HEK293 (cell line): Measurements from ENCODE around the gene ANP32A.

Experiments used
- CTCF ChIA-PET: fragments of 350-600 bp; formaldehyde crosslinking; extraction: SDS; loops from one replicate; lab custom pipeline; 2021; ENCODE audit warnings: antibody characterized with exemption; lab: Yijun Ruan, JAX
- POLR2A ChIA-PET: fragments of 300-600 bp; formaldehyde crosslinking; extraction: SDS; loops from one replicate; lab custom pipeline; 2020; ENCODE audit warnings: antibody characterized with exemption, inconsistent platforms; lab: Yijun Ruan, JAX
- H3K27ac ChIP-seq: fragments of 200-500 bp; sonication (Bioruptor generic); 2 replicates; pipeline ENCODE4 v1.5.1; 2014; ENCODE audit warnings: low read depth, low read length, control low read depth, inconsistent platforms; ENCODE audit errors: extremely low read depth
- H3K36me3 ChIP-seq, 2 experiments: fragments of 200-500 bp in 1 of 2; sonication (Bioruptor generic) in 1 of 2; 1 replicate in 1 of 2; 2 replicates in 1 of 2; pipeline ENCODE4 v1.5.1; 2014 to 2017; ENCODE audit warnings: inconsistent platforms in 2 of 2, low read length in 2 of 2; ENCODE audit not compliant: control insufficient read depth in 2 of 2, insufficient read depth in 1 of 2
- H3K4me1 ChIP-seq: fragments of 200-500 bp; sonication (Bioruptor generic); 2 replicates; pipeline ENCODE4 v1.5.1; 2014; ENCODE audit warnings: mild to moderate bottlenecking, low read length, inconsistent platforms; ENCODE audit not compliant: control insufficient read depth, insufficient read depth
- H3K4me3 ChIP-seq: 2 replicates; pipeline ENCODE4 v1.5.1; 2011; ENCODE audit warnings: low read depth, mild to moderate bottlenecking, control low read depth, low read length, moderate library complexity
- H3K9me3 ChIP-seq: fragments of 200-500 bp; sonication (Bioruptor generic); 2 replicates; pipeline ENCODE4 v1.5.1; 2014; ENCODE audit warnings: low read depth, low read length, inconsistent platforms; ENCODE audit not compliant: control insufficient read depth, insufficient read depth
- ELK4 ChIP-seq: IDR thresholded peaks from 2 replicates; pipeline ENCODE4 v1.6.1; 2011; ENCODE audit warnings: mild to moderate bottlenecking, low read depth, low read length, borderline replicate concordance
- IKZF3 ChIP-seq: fragments of 450-650 bp; IDR thresholded peaks from 2 replicates; pipeline ENCODE4 v1.5.0; 2018; ENCODE audit warnings: missing biosample characterization, mild to moderate bottlenecking, missing genetic modification characterization, moderate library complexity
- KLF17 ChIP-seq: fragments of 450-650 bp; formaldehyde crosslinking; IDR thresholded peaks from 2 replicates; pipeline ENCODE4 v1.5.1; 2016; ENCODE audit warnings: missing biosample characterization, missing genetic modification characterization
- KLF8 ChIP-seq: fragments of 450-650 bp; formaldehyde crosslinking; IDR thresholded peaks from 2 replicates; pipeline ENCODE4 v1.5.1; 2016; ENCODE audit warnings: missing biosample characterization, missing genetic modification characterization
- MYNN ChIP-seq: fragments of 450-650 bp; formaldehyde crosslinking; IDR thresholded peaks from 2 replicates; pipeline ENCODE4 v1.5.1; 2016; ENCODE audit warnings: missing biosample characterization, missing genetic modification characterization, borderline replicate concordance
- PATZ1 ChIP-seq: fragments of 450-650 bp; formaldehyde crosslinking; IDR thresholded peaks from 2 replicates; pipeline ENCODE4 v1.5.1; 2016; ENCODE audit warnings: missing biosample characterization, missing genetic modification characterization
- PRDM6 ChIP-seq: fragments of 450-650 bp; formaldehyde crosslinking; IDR thresholded peaks from 2 replicates; pipeline ENCODE4 v1.5.1; 2017; ENCODE audit warnings: missing biosample characterization, missing genetic modification characterization
- SALL2 ChIP-seq: fragments of 450-650 bp; formaldehyde crosslinking; IDR thresholded peaks from 2 replicates; pipeline ENCODE4 v1.5.0; 2017; ENCODE audit warnings: missing biosample characterization, mild to moderate bottlenecking, missing genetic modification characterization, borderline replicate concordance
- SP7 ChIP-seq: fragments of 450-650 bp; formaldehyde crosslinking; IDR thresholded peaks from 2 replicates; pipeline ENCODE4 v1.5.1; 2016; ENCODE audit warnings: missing biosample characterization, missing genetic modification characterization
- TCF7L2 ChIP-seq: IDR thresholded peaks from 2 replicates; pipeline ENCODE4 v1.6.1; 2011; ENCODE audit warnings: low read depth, mild to moderate bottlenecking, inconsistent platforms, low read length, moderate library complexity, borderline replicate concordance
- ZBTB17 ChIP-seq: fragments of 450-650 bp; formaldehyde crosslinking; IDR thresholded peaks from 2 replicates; pipeline ENCODE4 v1.5.1; 2016; ENCODE audit warnings: missing biosample characterization, missing genetic modification characterization
- ZFP37 ChIP-seq: fragments of 450-650 bp; formaldehyde crosslinking; IDR thresholded peaks from 2 replicates; pipeline ENCODE4 v1.5.1; 2016; ENCODE audit warnings: missing biosample characterization, missing genetic modification characterization
- ZNF24 ChIP-seq: fragments of 450-650 bp; formaldehyde crosslinking; IDR thresholded peaks from 2 replicates; pipeline ENCODE4 v1.5.1; 2016; ENCODE audit warnings: missing biosample characterization, missing genetic modification characterization
- ZNF292 ChIP-seq: fragments of 450-650 bp; formaldehyde crosslinking; IDR thresholded peaks from 2 replicates; pipeline ENCODE4 v1.5.1; 2016; ENCODE audit warnings: low read depth, missing biosample characterization, missing genetic modification characterization, borderline replicate concordance
- ZNF335 ChIP-seq: fragments of 450-650 bp; formaldehyde crosslinking; conservative IDR thresholded peaks from 2 replicates; pipeline ENCODE4 v1.5.1; 2016; ENCODE audit warnings: missing biosample characterization, missing genetic modification characterization
- ZNF37A ChIP-seq: fragments of 450-650 bp; IDR thresholded peaks from 2 replicates; pipeline ENCODE4 v1.5.1; 2018; ENCODE audit warnings: missing biosample characterization, missing genetic modification characterization
- ZNF391 ChIP-seq: fragments of 450-650 bp; formaldehyde crosslinking; IDR thresholded peaks from 2 replicates; pipeline ENCODE4 v1.5.1; 2016; ENCODE audit warnings: low read depth, missing biosample characterization, missing genetic modification characterization, borderline replicate concordance
- ZNF423 ChIP-seq: fragments of 450-650 bp; formaldehyde crosslinking; IDR thresholded peaks from 2 replicates; pipeline ENCODE4 v1.5.1; 2016; ENCODE audit warnings: missing biosample characterization, missing genetic modification characterization
- ZNF433 ChIP-seq: fragments of 450-650 bp; formaldehyde crosslinking; IDR thresholded peaks from 2 replicates; pipeline ENCODE4 v1.5.1; 2016; ENCODE audit warnings: missing biosample characterization, missing genetic modification characterization, low read depth
- ZNF513 ChIP-seq: fragments of 450-650 bp; IDR thresholded peaks from 2 replicates; pipeline ENCODE4 v1.5.1; 2018; ENCODE audit warnings: missing biosample characterization, missing genetic modification characterization
- ZNF561 ChIP-seq: fragments of 450-650 bp; IDR thresholded peaks from 2 replicates; pipeline ENCODE4 v1.5.1; 2018; ENCODE audit warnings: missing biosample characterization, missing genetic modification characterization, borderline replicate concordance
- ZNF610 ChIP-seq: fragments of 450-650 bp; formaldehyde crosslinking; IDR thresholded peaks from 2 replicates; pipeline ENCODE4 v1.5.1; 2016; ENCODE audit warnings: missing biosample characterization, missing genetic modification characterization, borderline replicate concordance
- ZNF664 ChIP-seq: fragments of 450-650 bp; formaldehyde crosslinking; IDR thresholded peaks from 2 replicates; pipeline ENCODE4 v1.5.1; 2016; ENCODE audit warnings: missing biosample characterization, missing genetic modification characterization
- ZNF843 ChIP-seq: fragments of 450-650 bp; formaldehyde crosslinking; IDR thresholded peaks from 2 replicates; pipeline ENCODE4 v1.5.1; 2016; ENCODE audit warnings: missing biosample characterization, missing genetic modification characterization

Gene ANP32A

GRCh38 chr15:68823561-68823960, 2.9 kb upstream of the ANP32A start:
- Histone ChIP-seq H3K4me3 (no peak overlapping the region), H3K27ac (no peak overlapping the region), H3K9me3 (no peaks in the 10 kb centered on the region), H3K36me3 (no peaks in the 10 kb centered on the region; a peak in 1 of 3 replicates), H3K4me1 (peaks cover 11% of the 10 kb centered on the region)
- ChIA-PET POLR2A (no interaction called here), CTCF (interaction anchor here (2.5 kb wide), 1 partner anchor 52 kb away, joined by 6 read pairs; no protein-coding TSS in a partner anchor)
- TF ChIP-seq KLF8 (tag by site-specific recombination): no peak
- peak; percentile 29; the same call in 1 of the 2 replicates for TF ChIP-seq ZNF664

GRCh38 chr15:68822818-68823217, 2.1 kb upstream of the ANP32A start:
- H3K4me1 ChIP-seq: peaks cover 11% of the 10 kb centered on the region
- no peaks in the 10 kb centered on the region for H3K9me3 ChIP-seq
- no peaks in the 10 kb centered on the region; a peak in 1 of 3 replicates for H3K36me3 ChIP-seq
- CTCF ChIA-PET: interaction anchor here (0.6 to 2.5 kb wide), 3 partner anchors 53 to 171 kb away, joined by 3 to 6 read pairs (median 3); no protein-coding TSS in a partner anchor
- no peak overlapping the region for H3K4me3 ChIP-seq
- peak; percentile 11; the same call in 1 of the 2 replicates for TF ChIP-seq PATZ1 (tag by site-specific recombination)
- TF ChIP-seq ZFP37: no peak
- peak; percentile 25; the same call in 1 of the 2 replicates for TF ChIP-seq ZNF513 (tag by site-specific recombination)
- TF ChIP-seq ELK4: no peak
- peak; percentile 88 for TF ChIP-seq ZBTB17 (tag by site-specific recombination)
- TF ChIP-seq MYNN: peak; percentile 39; the same call in 1 of the 2 replicates
- TF ChIP-seq IKZF3 (tag by site-specific recombination): 0 out of 2 replicates have a peak, but pooled peaks have one; percentile 32
- no peak overlapping the region for H3K27ac ChIP-seq
- POLR2A ChIA-PET: no interaction called here

GRCh38 chr15:68821841-68822381, 1.2 kb upstream of the ANP32A start:
- POLR2A ChIA-PET: no interaction called here
- H3K4me3 ChIP-seq: peak overlapping the region; percentile 94
- CTCF ChIA-PET: interaction anchor here (0.7 to 2.5 kb wide), 2 partner anchors 54 to 89 kb away, joined by 3 to 6 read pairs; no protein-coding TSS in a partner anchor
- H3K9me3 ChIP-seq: no peaks in the 10 kb centered on the region
- peaks cover 12% of the 10 kb centered on the region for H3K4me1 ChIP-seq
- H3K27ac ChIP-seq: peak overlapping the region; percentile 99; the same call in 1 of the 2 replicates
- H3K36me3 ChIP-seq: no peaks in the 10 kb centered on the region; a peak in 1 of 3 replicates
- TF ChIP-seq ZNF391 (tag by site-specific recombination): no peak
- TF ChIP-seq ZNF292 (tag by site-specific recombination): no peak
- TF ChIP-seq ZNF335 (tag by site-specific recombination): peak; percentile 76
- TF ChIP-seq ZNF423: no peak
- peak; percentile 60 for TF ChIP-seq PRDM6
- peak; percentile 69 for TF ChIP-seq TCF7L2
- no peak for TF ChIP-seq ZNF610 (tag by site-specific recombination)
- TF ChIP-seq ZNF37A: no peak
- TF ChIP-seq SP7 (tag by site-specific recombination): no peak
- TF ChIP-seq SALL2 (tag by site-specific recombination): no peak
- no peak for TF ChIP-seq ZNF24 (tag by site-specific recombination)
- no peak for TF ChIP-seq ZNF843 (tag by site-specific recombination)
- peak; percentile 39; the same call in 1 of the 2 replicates for TF ChIP-seq ZNF561 (tag by site-specific recombination)
- TF ChIP-seq KLF17 (tag by site-specific recombination): no peak
- TF ChIP-seq ZFP37: 0 out of 2 replicates have a peak, but pooled peaks have one; percentile 3
- no peak for TF ChIP-seq ZNF433 (tag by site-specific recombination)
